GM23338 (cell line): ENCODE data around the gene RAD51D.

Experiments
- CTCF ChIP-seq, 2 experiments: fragments of 200-600 bp in 1 of 2; sonication (generic) in 1 of 2; conservative IDR thresholded peaks; 2 replicates each; pipeline versions ENCODE4 v1.5.1 to v1.6.1; 2016 to 2017; ENCODE audit warnings: antibody characterized with exemption in 2 of 2, low read depth in 2 of 2, mild to moderate bottlenecking in 2 of 2, moderate library complexity in 1 of 2
- EZH2phosphoT487 ChIP-seq: fragments of 200-600 bp; sonication (generic); IDR thresholded peaks from one replicate; pipeline ENCODE4 v1.8.1; 2018; ENCODE audit warnings: antibody characterized with exemption; ENCODE audit not compliant: unreplicated experiment
- REST ChIP-seq: IDR thresholded peaks from one replicate; pipeline ENCODE4 v1.6.1; 2018; ENCODE audit warnings: antibody characterized with exemption; ENCODE audit not compliant: unreplicated experiment

- TF ChIP-seq REST (no peak), CTCF (conservative IDR thresholded peaks at IDR 0.05; ENCODE audit: low read depth in 2 of 2) (no peak), EZH2phosphoT487 (no peak)
These were observed 69.5 kb downstream of the RAD51D start for GRCh38 chr17:35050170-35050569.
